Astrocyte of the spinal cord (primary cell): ENCODE measurements around the gene OR51L1.

ENCODE experiments used
- DNase-seq: peaks from one replicate; pipeline ENCODE4 v3.0.0; 2011; ENCODE audit warnings: low read depth, low spot score
- H3K4me3 ChIP-seq: 2 replicates; pipeline ENCODE4 v1.5.1; 2011; ENCODE audit warnings: low read depth, mild to moderate bottlenecking, low read length, moderate library complexity
- CTCF ChIP-seq: IDR thresholded peaks from 2 replicates; pipeline ENCODE4 v1.5.1; 2012; ENCODE audit warnings: low read depth, mild to moderate bottlenecking, low read length, inconsistent platforms
- in situ Hi-C: cut with HindIII; loops from 2 replicates; pipeline ENCODE4 v1.10.0; 2017; ENCODE audit warnings: low sequenced_read_pairs

The OR51L1 gene

GRCh38 chr11:4979036-4979435 is 15.6 kb upstream of the OR51L1 start:
- no peak for DNase-seq
- no peak overlapping the region for H3K4me3 ChIP-seq
- TF ChIP-seq CTCF, result no peak
- in situ Hi-C loops, result no loop called here

GRCh38 chr11:4982678-4983077 is 12.0 kb upstream of the OR51L1 start:
- TF ChIP-seq CTCF, result no peak
- in situ Hi-C loops, result no loop called here
- no peak overlapping the region for H3K4me3 ChIP-seq
- DNase-seq, result no peak

GRCh38 chr11:4983841-4984240 is 10.8 kb upstream of the OR51L1 start:
- TF ChIP-seq CTCF, result no peak
- no peak for DNase-seq
- H3K4me3 ChIP-seq, result no peak overlapping the region
- in situ Hi-C loops, result no loop called here

DNA sequence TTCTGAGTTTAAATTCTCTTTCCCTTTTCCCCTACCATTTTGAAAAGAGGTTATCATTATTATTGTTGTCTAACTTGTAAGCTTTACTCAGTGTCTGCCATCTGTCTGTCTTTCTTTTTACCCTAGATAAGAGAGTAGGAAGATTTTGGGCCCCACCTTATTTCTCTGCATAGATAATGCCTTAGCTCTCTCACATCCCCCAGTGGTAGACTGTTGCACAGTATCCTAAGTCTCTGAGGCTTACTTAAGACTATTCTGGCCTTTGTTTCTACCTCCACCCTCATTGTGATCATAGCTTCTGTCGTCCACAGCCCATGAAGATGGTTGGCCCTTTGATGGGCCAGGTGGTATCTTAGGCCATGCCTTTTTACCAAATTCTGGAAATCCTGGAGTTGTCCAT is 3.6 kb upstream of the OR51L1 start:
- TF ChIP-seq CTCF, result peak; percentile 55
- in situ Hi-C loops, result no loop called here
- H3K4me3 ChIP-seq, result no peak overlapping the region
- DNase-seq, result peak; percentile 9

DNA sequence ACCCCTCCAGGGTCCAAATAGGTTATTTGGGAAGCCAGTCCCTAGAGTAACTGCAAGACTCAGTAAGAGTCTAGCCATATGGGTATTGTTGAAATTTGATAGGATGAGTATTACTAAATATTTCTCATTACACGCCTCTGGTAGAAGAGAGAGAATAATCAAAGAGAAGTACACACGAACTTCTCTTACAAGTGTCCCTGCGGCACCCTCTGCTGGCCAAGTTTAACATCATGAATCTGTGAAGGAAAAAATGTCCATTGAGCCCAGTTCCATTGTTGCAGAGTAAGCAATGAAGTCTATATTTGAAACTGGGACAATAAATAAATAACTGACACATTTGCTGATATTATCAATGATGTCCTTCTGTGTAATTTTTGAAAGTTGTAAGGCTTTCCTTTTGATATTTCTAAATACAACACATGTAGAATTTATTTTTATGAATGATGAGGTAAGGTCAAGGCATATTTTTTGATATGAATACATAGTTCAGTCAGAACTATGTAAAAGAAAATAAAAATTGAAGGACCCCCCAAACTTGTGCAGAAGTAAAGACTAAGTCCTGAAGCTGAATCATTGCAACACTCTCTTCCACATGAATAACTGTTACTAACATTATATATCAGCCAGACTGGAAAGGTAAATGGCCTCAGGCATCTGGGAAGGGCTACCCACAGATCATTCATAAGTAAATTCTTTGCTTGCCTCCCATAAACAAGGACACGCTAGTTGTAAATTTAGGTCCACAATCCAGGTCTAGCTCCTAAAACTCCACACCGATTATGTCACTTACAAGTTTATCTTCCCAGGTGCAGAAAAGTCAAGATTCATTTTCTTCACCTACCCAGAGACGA is 10.0 kb downstream of the OR51L1 start:
- H3K4me3 ChIP-seq, result no peak overlapping the region
- TF ChIP-seq CTCF, result peak; percentile 61
- DNase-seq, result peak; percentile 64
- in situ Hi-C loops, result no loop called here

DNA sequence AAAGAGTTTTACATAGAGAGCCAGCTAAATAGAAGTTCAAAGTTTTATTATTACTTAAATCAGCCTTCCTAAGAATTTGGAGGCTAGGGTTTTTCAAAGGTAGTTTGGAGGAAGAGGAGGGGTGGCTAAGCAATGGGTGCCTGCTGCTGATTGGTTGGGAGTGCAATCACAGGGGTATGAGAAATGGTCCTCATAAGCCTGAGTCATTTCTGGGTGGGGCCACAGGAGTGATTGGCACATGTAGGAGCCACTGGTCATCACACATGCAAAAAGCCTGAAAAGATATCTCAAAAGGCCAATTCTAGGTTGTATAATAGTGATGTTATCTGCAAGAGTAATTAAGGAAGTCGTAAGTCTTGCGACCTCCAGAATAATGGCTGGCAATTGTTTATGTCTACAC is 12.9 kb downstream of the OR51L1 start:
- no peak overlapping the region for H3K4me3 ChIP-seq
- no peak for DNase-seq
- in situ Hi-C loops, result no loop called here
- no peak for TF ChIP-seq CTCF
